HCT116 (cell line): ENCODE data around the gene ZSCAN23.

ENCODE experiments used
- ATF3 ChIP-seq: IDR thresholded peaks from 2 replicates; pipeline ENCODE4 v1.6.1; 2012
- CBX3 ChIP-seq: IDR thresholded peaks from 2 replicates; pipeline ENCODE4 v1.6.1; 2012; ENCODE audit warnings: low read depth
- CTCF ChIP-seq, 3 experiments: fragments of 200-600 bp in 1 of 3; sonication (generic) in 1 of 3; IDR thresholded peaks in 2 of 3; conservative IDR thresholded peaks in 1 of 3; 2 replicates each; pipeline ENCODE4 v1.5.1; 2012 to 2017; ENCODE audit warnings: low read depth in 2 of 3, low read length in 2 of 3, antibody characterized with exemption in 1 of 3, borderline replicate concordance in 1 of 3, control low read depth in 1 of 3, mild to moderate bottlenecking in 1 of 3, mixed read lengths in 1 of 3, mixed run types in 1 of 3, moderate library complexity in 1 of 3; ENCODE audit not compliant: insufficient read depth in 1 of 3
- FOSL1 ChIP-seq: IDR thresholded peaks from 2 replicates; pipeline ENCODE4 v1.6.1; 2012; ENCODE audit warnings: low read depth
- JUND ChIP-seq: IDR thresholded peaks from 2 replicates; pipeline ENCODE4 v1.6.1; 2012
- TCF7L2 ChIP-seq: IDR thresholded peaks from 2 replicates; pipeline ENCODE4 v1.7.0; 2011; ENCODE audit warnings: borderline replicate concordance, inconsistent platforms; ENCODE audit not compliant: insufficient read depth, insufficient read length; ENCODE audit errors: extremely low read depth

GRCh38 chr6:28390688-28391087 lies 52.6 kb downstream of the ZSCAN23 start:
- TF ChIP-seq TCF7L2 (no peak), CTCF (IDR thresholded peaks at IDR 0.05 in 2 of 3, conservative IDR thresholded peaks at IDR 0.05 in 1 of 3; ENCODE audit: borderline replicate concordance in 1 of 3, insufficient read depth in 1 of 3, low read depth in 2 of 3, low read length in 2 of 3) (no peak), FOSL1 (no peak), ATF3 (no peak), CBX3 (no peak), JUND (no peak)
